ENCODE measurements around the gene ZMYND8. TPM values are rescaled to one million over a fixed set of nuclear protein-coding genes. Genes with fewer than 3 reads are reported as not detected.
"Not testable (repeated sequence)": the region's sequence is repeated elsewhere in the genome, so short reads cannot be mapped to it uniquely, and the experiment has no call there.

The ZMYND8 gene
- total and polyA plus RNA-seq, 9 donors: 12.2 to 18.9 (median 16.0) TPM

GRCh38 chr20:47309806-47310426, 46.6 kb downstream of the ZMYND8 start:
- Histone ChIP-seq H3K9me3 (replicated peaks; ENCODE audit: control insufficient read depth, low read depth, low read length) (no peaks in the 10 kb centered on the region), H3K4me1 (ENCODE audit: control insufficient read depth, insufficient read depth, low read length) (peaks cover 20% of the 10 kb centered on the region), H3K4me3 (ENCODE audit: low read length) (no peak overlapping the region), H3K27ac (ENCODE audit: low read length) (peak overlapping the region; percentile 67), H3K36me3 (ENCODE audit: control insufficient read depth, insufficient read depth, low read length) (peaks cover 23% of the 10 kb centered on the region), H3K27me3 (ENCODE audit: control insufficient read depth, insufficient read depth, low read length) (no peaks in the 10 kb centered on the region)
- 52% methylated on average over 6 of the region's 11 CpGs for WGBS (ENCODE audit: insufficient coverage)
- peak; percentile 66 for DNase-seq

- H3K36me3 ChIP-seq (ENCODE audit: control insufficient read depth, insufficient read depth, low read length): peaks cover 23% of the 10 kb centered on the region
- H3K27me3 ChIP-seq (ENCODE audit: control insufficient read depth, insufficient read depth, low read length): no peaks in the 10 kb centered on the region
- peak overlapping the region; percentile 67 for H3K27ac ChIP-seq (ENCODE audit: low read length)
- no peak for DNase-seq
- 88% methylated on average over 4 of the region's 10 CpGs for WGBS (ENCODE audit: insufficient coverage)
- no peak overlapping the region for H3K4me3 ChIP-seq (ENCODE audit: low read length)
- H3K4me1 ChIP-seq (ENCODE audit: control insufficient read depth, insufficient read depth, low read length): peaks cover 15% of the 10 kb centered on the region
- no peaks in the 10 kb centered on the region for H3K9me3 ChIP-seq (replicated peaks; ENCODE audit: control insufficient read depth, low read depth, low read length)
Observed at GRCh38 chr20:47309394-47309793, 47.1 kb downstream of the ZMYND8 start.

GRCh38 chr20:47307569-47307968, 48.9 kb downstream of the ZMYND8 start:
- DNase-seq; H3K9me3 ChIP-seq (replicated peaks; ENCODE audit: control insufficient read depth, low read depth, low read length); H3K27ac ChIP-seq (ENCODE audit: low read length); H3K27me3 ChIP-seq (ENCODE audit: control insufficient read depth, insufficient read depth, low read length); H3K4me3 ChIP-seq (ENCODE audit: low read length): not testable (repeated sequence)
- Histone ChIP-seq H3K4me1 (ENCODE audit: control insufficient read depth, insufficient read depth, low read length) (peaks cover 15% of the 10 kb centered on the region), H3K36me3 (ENCODE audit: control insufficient read depth, insufficient read depth, low read length) (peaks cover 27% of the 10 kb centered on the region)
- WGBS (ENCODE audit: insufficient coverage): 100% methylated on average over 3 of the region's 9 CpGs

GRCh38 chr20:47306755-47307370, 49.6 kb downstream of the ZMYND8 start:
- DNase-seq: no peak
- peaks cover 25% of the 10 kb centered on the region for H3K36me3 ChIP-seq (ENCODE audit: control insufficient read depth, insufficient read depth, low read length)
- H3K4me1 ChIP-seq (ENCODE audit: control insufficient read depth, insufficient read depth, low read length): peaks cover 15% of the 10 kb centered on the region
- no peaks in the 10 kb centered on the region for H3K9me3 ChIP-seq (replicated peaks; ENCODE audit: control insufficient read depth, low read depth, low read length)
- no peak overlapping the region for H3K27ac ChIP-seq (ENCODE audit: low read length)
- H3K27me3 ChIP-seq (ENCODE audit: control insufficient read depth, insufficient read depth, low read length): no peaks in the 10 kb centered on the region
- WGBS (ENCODE audit: insufficient coverage): 60% methylated on average over 2 of the region's 7 CpGs
- no peak overlapping the region for H3K4me3 ChIP-seq (ENCODE audit: low read length)

GRCh38 chr20:47306095-47306494, 50.4 kb downstream of the ZMYND8 start:
- Histone ChIP-seq H3K9me3 (replicated peaks; ENCODE audit: control insufficient read depth, low read depth, low read length) (no peaks in the 10 kb centered on the region), H3K27ac (ENCODE audit: low read length) (no peak overlapping the region), H3K27me3 (ENCODE audit: control insufficient read depth, insufficient read depth, low read length) (no peaks in the 10 kb centered on the region), H3K36me3 (ENCODE audit: control insufficient read depth, insufficient read depth, low read length) (peaks cover 24% of the 10 kb centered on the region), H3K4me1 (ENCODE audit: control insufficient read depth, insufficient read depth, low read length) (peaks cover 15% of the 10 kb centered on the region), H3K4me3 (ENCODE audit: low read length) (no peak overlapping the region)
- no peak for DNase-seq
- 93% methylated on average over 3 of the region's 8 CpGs for WGBS (ENCODE audit: insufficient coverage)

GRCh38 chr20:47305667-47306066, 50.8 kb downstream of the ZMYND8 start:
- Histone ChIP-seq H3K36me3 (ENCODE audit: control insufficient read depth, insufficient read depth, low read length) (peaks cover 24% of the 10 kb centered on the region), H3K27me3 (ENCODE audit: control insufficient read depth, insufficient read depth, low read length) (no peaks in the 10 kb centered on the region), H3K9me3 (replicated peaks; ENCODE audit: control insufficient read depth, low read depth, low read length) (no peaks in the 10 kb centered on the region), H3K4me3 (ENCODE audit: low read length) (no peak overlapping the region), H3K4me1 (ENCODE audit: control insufficient read depth, insufficient read depth, low read length) (peaks cover 15% of the 10 kb centered on the region), H3K27ac (ENCODE audit: low read length) (no peak overlapping the region)
- DNase-seq: no peak
- WGBS (ENCODE audit: insufficient coverage): no CpG with 5 or more reads among the region's 4 CpGs

GRCh38 chr20:47304287-47304686, 52.2 kb downstream of the ZMYND8 start:
- Histone ChIP-seq H3K4me3 (ENCODE audit: low read length) (no peak overlapping the region), H3K36me3 (ENCODE audit: control insufficient read depth, insufficient read depth, low read length) (peaks cover 19% of the 10 kb centered on the region), H3K27me3 (ENCODE audit: control insufficient read depth, insufficient read depth, low read length) (no peaks in the 10 kb centered on the region), H3K9me3 (replicated peaks; ENCODE audit: control insufficient read depth, low read depth, low read length) (no peaks in the 10 kb centered on the region), H3K27ac (ENCODE audit: low read length) (no peak overlapping the region), H3K4me1 (ENCODE audit: control insufficient read depth, insufficient read depth, low read length) (peaks cover 7% of the 10 kb centered on the region)
- WGBS (ENCODE audit: insufficient coverage): no CpG with 5 or more reads among the region's 3 CpGs
- DNase-seq: peak; percentile 59

GRCh38 chr20:47303736-47304135, 52.8 kb downstream of the ZMYND8 start:
- Histone ChIP-seq H3K36me3 (ENCODE audit: control insufficient read depth, insufficient read depth, low read length) (peaks cover 18% of the 10 kb centered on the region), H3K4me1 (ENCODE audit: control insufficient read depth, insufficient read depth, low read length) (peaks cover 2% of the 10 kb centered on the region), H3K27ac (ENCODE audit: low read length) (no peak overlapping the region), H3K9me3 (replicated peaks; ENCODE audit: control insufficient read depth, low read depth, low read length) (no peaks in the 10 kb centered on the region), H3K4me3 (ENCODE audit: low read length) (no peak overlapping the region), H3K27me3 (ENCODE audit: control insufficient read depth, insufficient read depth, low read length) (no peaks in the 10 kb centered on the region)
- no peak for DNase-seq
- WGBS (ENCODE audit: insufficient coverage): 69% methylated on average over 1 of the region's 2 CpGs

GRCh38 chr20:47300071-47300470, 56.4 kb downstream of the ZMYND8 start:
- H3K27ac ChIP-seq (ENCODE audit: low read length): no peak overlapping the region
- no peak overlapping the region for H3K4me3 ChIP-seq (ENCODE audit: low read length)
- no peaks in the 10 kb centered on the region for H3K27me3 ChIP-seq (ENCODE audit: control insufficient read depth, insufficient read depth, low read length)
- WGBS (ENCODE audit: insufficient coverage): no CpG with 5 or more reads among the region's 4 CpGs
- H3K9me3 ChIP-seq (replicated peaks; ENCODE audit: control insufficient read depth, low read depth, low read length): no peaks in the 10 kb centered on the region
- peaks cover 38% of the 10 kb centered on the region for H3K36me3 ChIP-seq (ENCODE audit: control insufficient read depth, insufficient read depth, low read length)
- DNase-seq: no peak
- H3K4me1 ChIP-seq (ENCODE audit: control insufficient read depth, insufficient read depth, low read length): no peaks in the 10 kb centered on the region

GRCh38 chr20:47298624-47299023, 57.9 kb downstream of the ZMYND8 start:
- Histone ChIP-seq H3K4me1 (ENCODE audit: control insufficient read depth, insufficient read depth, low read length) (no peaks in the 10 kb centered on the region), H3K9me3 (replicated peaks; ENCODE audit: control insufficient read depth, low read depth, low read length) (no peaks in the 10 kb centered on the region), H3K4me3 (ENCODE audit: low read length) (no peak overlapping the region), H3K36me3 (ENCODE audit: control insufficient read depth, insufficient read depth, low read length) (peaks cover 45% of the 10 kb centered on the region), H3K27ac (ENCODE audit: low read length) (no peak overlapping the region), H3K27me3 (ENCODE audit: control insufficient read depth, insufficient read depth, low read length) (no peaks in the 10 kb centered on the region)
- DNase-seq: no peak
- no CpG with 5 or more reads among the region's 8 CpGs for WGBS (ENCODE audit: insufficient coverage)
